Pulmonary artery endothelial cell (primary cell): ENCODE results near the gene FOXN3. TPM values are rescaled to one million over a fixed set of nuclear protein-coding genes. Genes with fewer than 3 reads are reported as not detected.

Source experiments
- DNase-seq: peaks from one replicate; pipeline ENCODE4 v3.0.0-alpha.2; 2011; ENCODE audit warnings: low read depth, low spot score
- total RNA-seq: library from RNA; depleted of rRNA; stranded (reverse); fragments of >200 nt; gene quantifications from 2 replicates; pipeline ENCODE4 v1.2.3, GENCODE V29; 2014

FOXN3 gene
- total RNA-seq, 1 donor from 2014 or later, result 14.2 TPM

- DNase-seq, result no peak
Observed at GRCh38 chr14:89283327-89284060, 133.5 kb downstream of the FOXN3 start.

- no peak for DNase-seq
Observed at GRCh38 chr14:89282191-89282590, 134.8 kb downstream of the FOXN3 start.

DNA sequence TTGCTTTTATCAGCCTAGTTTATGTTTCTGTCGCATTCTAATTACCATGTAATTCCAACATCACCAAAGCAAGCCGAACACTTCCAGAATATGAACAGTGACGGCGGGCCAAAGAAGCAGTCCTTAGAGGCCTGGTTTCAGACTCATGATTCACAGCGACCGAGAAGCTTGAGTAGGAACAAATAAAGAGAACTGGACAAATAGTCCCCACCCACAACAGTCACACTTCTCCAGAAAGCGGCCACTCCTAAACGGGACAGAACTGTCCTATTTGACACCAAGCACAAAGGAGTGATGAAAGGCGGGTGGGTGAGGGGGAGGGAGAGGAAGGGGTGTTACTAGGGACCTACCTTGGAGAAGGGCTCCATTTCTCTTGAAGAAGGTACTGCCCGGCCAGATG, 136.4 kb downstream of the FOXN3 start:
- DNase-seq, result no peak

GRCh38 chr14:89279649-89280232, 137.3 kb downstream of the FOXN3 start:
- DNase-seq, result no peak

DNA sequence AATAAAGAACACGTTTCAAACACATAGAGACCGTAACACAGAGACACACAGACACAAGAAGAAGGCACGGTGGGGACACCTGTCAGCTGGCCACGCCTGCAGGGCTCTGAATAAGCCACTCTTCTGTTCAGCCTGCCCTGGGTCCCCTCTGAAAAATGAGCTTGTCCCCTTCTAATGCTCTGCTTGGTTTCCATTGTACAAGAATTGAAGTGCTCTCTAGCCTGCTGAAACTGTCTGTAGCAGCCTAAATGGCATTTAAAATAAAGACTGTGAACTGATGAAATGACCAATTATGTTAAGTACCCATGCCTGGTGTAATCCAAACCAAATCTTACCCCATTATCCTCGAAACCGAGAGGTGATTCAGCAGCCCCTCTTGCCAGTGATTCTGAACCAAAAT, 139.8 kb downstream of the FOXN3 start:
- DNase-seq, result no peak

DNA sequence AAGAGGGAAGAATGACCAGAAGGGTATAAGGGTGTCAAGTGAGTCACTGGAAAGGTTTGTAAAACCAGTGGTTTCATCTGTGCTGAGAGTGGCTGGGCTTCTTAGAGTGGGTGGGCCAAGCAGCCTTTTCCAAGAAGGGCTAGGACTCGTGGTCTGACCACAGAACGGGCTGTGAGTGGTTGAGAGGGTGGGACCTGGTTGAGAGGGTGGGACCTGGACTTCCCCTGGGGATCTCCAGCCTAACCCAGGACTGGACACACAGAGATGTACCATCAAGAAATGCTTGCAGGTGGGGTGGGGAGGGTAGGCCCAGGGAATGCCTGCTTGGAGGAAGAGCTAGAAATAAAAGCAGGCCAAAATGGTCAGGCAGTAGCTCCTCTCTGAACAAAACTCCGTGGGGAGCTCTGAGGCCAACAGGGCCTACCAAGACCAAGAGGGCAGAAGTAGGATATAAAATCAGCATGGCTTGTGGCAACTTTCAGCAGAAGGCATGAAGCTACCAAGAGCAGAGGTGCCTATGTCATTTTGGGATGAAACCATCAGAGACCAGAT, 140.5 kb downstream of the FOXN3 start:
- DNase-seq, result no peak

DNA sequence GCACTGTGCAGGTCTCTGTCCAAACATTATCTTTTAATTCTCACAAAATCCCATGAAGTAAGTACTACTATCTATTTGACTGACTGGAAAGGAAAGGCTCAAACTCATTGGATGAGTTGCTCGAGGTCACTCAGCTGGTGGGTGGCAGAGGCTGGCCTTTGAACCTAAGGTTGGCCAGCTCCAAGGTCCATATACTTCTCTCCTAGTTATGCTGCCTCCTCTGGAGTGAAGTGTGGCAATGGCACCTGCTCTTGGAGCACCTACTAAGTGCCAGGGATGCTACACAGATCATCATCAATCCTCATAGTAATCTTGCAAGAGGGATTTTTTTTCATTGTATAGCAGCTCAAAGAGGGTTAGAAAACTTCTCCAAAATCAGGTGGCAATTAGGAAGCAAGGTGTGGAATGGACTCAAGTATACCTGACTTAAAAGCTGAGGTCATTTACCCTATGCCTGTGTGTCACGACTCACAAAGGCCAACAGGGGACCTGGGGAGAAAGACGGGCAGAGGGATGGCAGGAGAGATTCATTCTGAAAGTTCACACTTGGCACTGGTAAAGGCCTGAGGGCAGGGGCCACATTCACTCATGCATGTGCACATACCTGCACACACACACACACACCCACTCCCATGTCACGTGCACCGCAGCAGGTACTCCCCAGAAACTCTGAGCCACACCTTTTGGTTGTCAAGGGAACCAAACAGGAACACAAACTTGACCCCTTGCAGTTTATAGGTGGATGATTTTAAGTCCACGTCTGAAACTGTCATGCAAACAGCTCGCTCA, 146.4 kb downstream of the FOXN3 start:
- DNase-seq, result no peak

- no peak for DNase-seq
Observed at GRCh38 chr14:89269404-89269803, 147.6 kb downstream of the FOXN3 start.

- DNase-seq, result no peak
Observed at GRCh38 chr14:89268514-89268913, 148.5 kb downstream of the FOXN3 start.

DNA sequence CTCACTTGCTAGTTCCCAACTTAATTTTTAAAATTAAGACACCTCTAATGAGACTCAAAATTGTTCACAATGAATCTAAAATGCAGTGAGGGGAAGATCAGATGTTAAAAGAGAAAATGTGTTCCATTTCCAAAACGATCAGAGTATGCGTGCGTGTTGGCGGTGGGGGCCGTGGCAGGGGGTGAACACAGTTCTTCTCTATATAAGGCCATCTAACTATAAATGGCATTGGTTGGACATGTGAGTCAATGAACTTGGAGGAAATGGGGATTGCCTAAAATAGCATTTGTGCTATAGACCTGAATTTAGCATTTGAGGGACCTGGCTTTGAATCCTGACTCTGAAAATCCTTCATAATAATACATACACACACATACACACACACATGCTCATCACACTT, 149.4 kb downstream of the FOXN3 start:
- no peak for DNase-seq

DNA sequence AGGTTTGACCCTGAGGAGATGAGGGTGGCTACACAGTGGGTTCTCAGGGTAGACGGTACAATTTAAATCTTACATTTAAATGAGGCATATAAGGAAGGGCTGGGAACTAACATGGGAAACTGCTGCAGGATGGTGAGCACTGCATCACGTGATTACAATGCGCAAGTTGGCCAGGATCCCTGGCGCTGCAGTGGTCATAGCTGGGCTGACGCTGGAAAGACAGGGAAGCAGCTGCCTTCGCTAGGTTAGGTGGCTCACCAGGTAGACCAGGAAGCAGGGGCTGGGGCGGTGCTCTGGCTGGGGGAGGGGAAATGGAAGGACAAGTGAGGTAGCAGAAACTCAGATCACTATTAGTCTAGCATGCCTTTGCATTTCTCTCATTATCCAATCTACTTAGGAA, 149.9 kb downstream of the FOXN3 start:
- DNase-seq, result no peak

GRCh38 chr14:89266754-89267153, 150.3 kb downstream of the FOXN3 start:
- no peak for DNase-seq

DNA sequence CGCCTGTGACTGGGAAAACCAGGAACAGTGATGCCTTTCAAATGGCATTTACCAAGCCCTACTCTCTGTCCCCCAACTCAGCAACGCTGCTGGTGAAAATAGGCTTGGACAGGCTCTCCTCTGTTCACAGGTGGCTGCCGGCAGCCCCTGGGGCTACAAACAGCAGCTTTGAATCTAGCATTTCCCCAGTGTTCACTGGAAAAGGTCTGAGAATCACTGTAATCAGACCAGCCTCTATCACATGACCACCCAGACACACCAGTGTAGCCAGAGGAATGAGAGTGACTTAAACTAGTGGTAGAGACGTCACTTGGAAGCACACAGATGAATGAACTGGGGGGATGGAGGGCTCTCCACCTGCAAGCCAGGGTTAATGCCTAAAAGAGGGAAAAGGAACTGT, 151.8 kb downstream of the FOXN3 start:
- no peak for DNase-seq

- DNase-seq, result no peak
Observed at GRCh38 chr14:89264196-89264800, 152.7 kb downstream of the FOXN3 start.

DNA sequence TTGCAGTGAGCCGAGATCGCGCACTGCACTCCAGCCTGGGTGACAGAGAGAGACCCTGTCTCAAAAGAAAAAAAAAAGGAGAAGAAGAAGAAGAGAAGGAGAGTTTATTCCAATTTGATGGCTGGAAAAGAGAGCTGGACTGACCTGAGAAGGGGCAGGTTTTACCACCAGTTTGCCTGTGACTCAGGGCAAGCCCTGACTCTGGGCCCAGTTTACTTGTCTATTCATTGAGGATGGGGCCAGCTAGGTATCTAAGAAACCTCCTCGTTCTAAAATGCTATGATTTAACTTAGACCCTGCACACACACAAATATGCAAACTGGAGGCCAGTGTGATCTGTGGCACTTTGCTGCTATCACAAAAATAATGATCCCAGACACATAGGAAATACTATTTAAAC, 155.0 kb downstream of the FOXN3 start:
- DNase-seq, result no peak

- no peak for DNase-seq
Observed at GRCh38 chr14:89260898-89261297, 156.1 kb downstream of the FOXN3 start.

- DNase-seq, result no peak
Observed at GRCh38 chr14:89259951-89260609, 157.0 kb downstream of the FOXN3 start.

- DNase-seq, result no peak
Observed at GRCh38 chr14:89258728-89259273, 158.2 kb downstream of the FOXN3 start.

DNA sequence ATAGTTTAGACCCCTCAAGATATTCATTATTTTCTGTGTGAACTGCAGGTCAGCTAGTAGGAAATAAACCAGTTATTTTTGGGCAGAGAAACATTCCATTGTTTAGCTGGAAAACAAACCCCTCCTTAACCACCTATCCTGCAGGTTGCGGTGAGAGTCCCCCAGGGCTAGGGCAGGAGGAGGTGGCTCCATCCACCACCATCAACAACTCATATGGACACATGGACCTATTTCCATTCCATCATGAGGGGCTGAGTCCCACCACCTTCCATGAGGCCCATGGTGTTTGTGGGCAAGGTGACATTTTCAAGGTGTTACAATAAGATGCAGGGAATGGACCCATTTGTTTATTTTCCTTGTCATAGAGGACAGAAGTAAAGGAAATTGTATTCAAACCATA, 160.1 kb downstream of the FOXN3 start:
- no peak for DNase-seq

GRCh38 chr14:89256283-89256682, 160.8 kb downstream of the FOXN3 start:
- DNase-seq, result no peak

DNA sequence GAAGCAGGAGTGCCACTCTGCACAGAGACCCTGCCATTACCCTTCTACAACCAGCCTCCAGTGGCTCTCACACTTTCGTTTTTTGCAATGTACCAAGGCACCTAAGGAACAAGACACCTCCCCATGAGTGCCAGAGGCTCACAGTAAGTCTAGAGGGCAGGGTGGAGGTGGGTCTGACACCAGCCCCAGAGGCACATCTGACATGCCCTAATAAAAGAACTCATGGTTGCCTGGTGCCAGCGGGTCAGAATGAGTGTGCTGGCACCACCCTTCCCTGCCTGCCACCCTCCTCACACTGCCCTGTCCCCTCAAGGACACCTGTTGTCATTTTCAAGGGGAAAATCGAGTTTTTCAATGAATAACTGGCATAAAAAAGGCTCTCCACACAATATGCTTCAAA, 161.2 kb downstream of the FOXN3 start:
- DNase-seq, result no peak
